ENCODE results near the gene BCCIP.

BCCIP gene

GRCh38 chr10:125797994-125798662 lies 25.2 kb upstream of the BCCIP start:
- no peak for DNase-seq

GRCh38 chr10:125799451-125800182 lies 23.7 kb upstream of the BCCIP start:
- no peak for DNase-seq

GRCh38 chr10:125801574-125801973 lies 21.8 kb upstream of the BCCIP start:
- DNase-seq = no peak

GRCh38 chr10:125802131-125802530 lies 21.2 kb upstream of the BCCIP start:
- DNase-seq = no peak

- DNase-seq = no peak
These were observed 20.6 kb upstream of the BCCIP start for GRCh38 chr10:125802739-125803138.

GRCh38 chr10:125808047-125808446 lies 15.3 kb upstream of the BCCIP start:
- DNase-seq = no peak

- no peak for DNase-seq
These were observed 12.1 kb upstream of the BCCIP start for GRCh38 chr10:125811251-125811650.

GRCh38 chr10:125812128-125812750 lies 11.1 kb upstream of the BCCIP start:
- no peak for DNase-seq

GRCh38 chr10:125815764-125816163 lies 7.6 kb upstream of the BCCIP start:
- no peak for DNase-seq

GRCh38 chr10:125816548-125816947 lies 6.8 kb upstream of the BCCIP start:
- DNase-seq = no peak

- no peak for DNase-seq
These were observed 5.9 kb upstream of the BCCIP start for GRCh38 chr10:125817337-125817946.

- peak in 2 of 4 experiments; percentile 6 to 14 for DNase-seq
These were observed 2.6 kb upstream of the BCCIP start for GRCh38 chr10:125820701-125821100.

GRCh38 chr10:125823663-125824251 lies 411 bp downstream of the BCCIP start:
- peak; percentile 2 to 27 (median 10) for DNase-seq

GRCh38 chr10:125824736-125825135 lies 1.4 kb downstream of the BCCIP start:
- DNase-seq = no peak

GRCh38 chr10:125827133-125827532 lies 3.8 kb downstream of the BCCIP start:
- DNase-seq = peak in 1 of 4 experiments; percentile 25

GRCh38 chr10:125828311-125828710 lies 5.0 kb downstream of the BCCIP start:
- no peak for DNase-seq

GRCh38 chr10:125836746-125837145 lies 13.4 kb downstream of the BCCIP start:
- no peak for DNase-seq

GRCh38 chr10:125838802-125839575 lies 15.6 kb downstream of the BCCIP start:
- DNase-seq = no peak

GRCh38 chr10:125840406-125840805 lies 17.1 kb downstream of the BCCIP start:
- no peak for DNase-seq

GRCh38 chr10:125840955-125841354 lies 17.6 kb downstream of the BCCIP start:
- DNase-seq = no peak

GRCh38 chr10:125843603-125844329 lies 20.4 kb downstream of the BCCIP start:
- no peak for DNase-seq

Measured in suppressor macrophage (primary cell).